ENCODE data around the gene ARVCF. TPM values are rescaled to one million over a fixed set of nuclear protein-coding genes. Genes with fewer than 3 reads are reported as not detected.

The ARVCF gene
- total and polyA plus RNA-seq, 2 experiments from 2014 or later = 1.1 to 4.0 TPM

DNA sequence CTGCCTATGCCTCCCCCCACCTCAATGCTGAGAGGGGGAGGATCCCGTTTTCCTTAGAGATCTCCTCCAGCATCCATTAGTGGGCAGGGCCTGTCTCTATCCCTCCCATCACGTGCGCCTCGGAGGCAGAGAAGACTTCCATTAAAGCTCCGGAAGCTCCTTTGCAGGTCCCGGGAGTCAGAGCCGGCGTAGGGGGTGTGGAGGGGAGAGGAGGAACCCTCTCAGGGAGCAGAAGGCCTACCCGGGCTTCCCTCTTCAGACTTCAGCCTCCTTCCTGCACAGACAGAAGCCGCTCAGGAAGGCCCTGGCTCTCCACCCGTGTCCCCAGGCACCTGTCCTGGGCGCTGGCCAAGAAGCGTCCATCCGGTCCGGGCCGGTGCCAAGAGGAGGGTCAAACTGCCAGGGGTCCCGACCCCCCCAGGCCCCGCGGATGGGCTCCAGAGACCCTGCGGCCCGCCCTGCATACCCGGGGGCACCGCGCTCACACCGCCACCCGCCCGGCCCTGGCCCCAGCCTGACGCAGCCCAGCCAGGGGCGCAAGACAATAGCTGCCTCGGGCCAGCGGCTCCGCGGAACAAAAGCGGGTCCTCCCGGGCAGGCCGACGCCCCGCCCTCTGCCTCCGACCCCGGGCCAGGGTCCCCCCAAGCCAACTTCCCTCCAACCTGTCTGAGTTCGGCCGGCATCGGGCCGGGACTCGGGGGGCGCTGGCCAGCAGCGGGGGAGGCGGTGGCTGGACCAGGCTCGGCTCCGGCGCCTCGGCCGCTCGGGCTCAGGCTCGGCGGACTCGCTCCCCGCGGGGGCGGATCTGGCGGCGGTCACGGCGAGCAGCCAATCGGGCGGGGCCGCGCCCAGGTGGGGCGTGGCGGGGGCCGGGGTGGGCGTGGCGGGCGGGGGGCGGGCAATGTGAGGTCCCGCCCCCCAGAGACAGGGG lies 29.9 kb downstream of the ARVCF start:
- no peaks in the 10 kb centered on the region for H3K27me3 ChIP-seq (replicated peaks; ENCODE audit: insufficient read depth)
- DNase-seq = peak; percentile 93

DNA sequence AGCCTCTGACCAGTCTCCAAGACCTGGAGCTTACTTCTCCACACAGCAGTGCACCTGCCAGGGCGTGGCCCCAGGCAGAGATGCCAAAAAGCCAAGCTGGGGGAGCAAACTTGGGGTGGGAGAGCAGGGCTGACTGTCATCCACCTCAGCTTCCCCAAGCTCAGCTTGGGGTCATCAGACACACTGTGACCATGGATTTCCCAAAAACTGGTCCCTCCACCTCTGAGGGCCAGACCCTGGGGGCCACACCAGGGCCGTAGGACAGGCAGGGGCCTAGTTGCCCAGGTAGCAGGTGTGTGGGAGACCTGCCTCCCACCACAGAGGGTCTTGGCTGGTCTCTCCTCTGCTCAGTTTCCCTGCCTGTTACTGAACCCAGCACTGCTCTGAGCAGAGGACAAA lies 30.6 kb downstream of the ARVCF start:
- Histone ChIP-seq H3F3A (ENCODE audit: insufficient read depth) (no peaks in the 10 kb centered on the region), H3K4me1 (ENCODE audit: insufficient read depth) (peaks cover 7% of the 10 kb centered on the region), H2AFZ (peak overlapping the region; percentile 82; the same call in 1 of the 2 replicates), H3K27ac (no peak overlapping the region), H3K79me2 (ENCODE audit: insufficient read depth) (no peaks in the 10 kb centered on the region), H3K9ac (peak overlapping the region; percentile 73; the same call in 1 of the 2 replicates), H3K27me3 (replicated peaks; ENCODE audit: insufficient read depth) (no peaks in the 10 kb centered on the region), H4K20me1 (ENCODE audit: insufficient read depth) (no peaks in the 10 kb centered on the region), H3K4me3 (peak overlapping the region; percentile 77; the same call in 1 of the 2 replicates), H3K4me2 (ENCODE audit: unreplicated experiment) (peak overlapping the region; percentile 89), H3K9me3 (ENCODE audit: low read depth) (no peaks in the 10 kb centered on the region), H3K9me2 (ENCODE audit: insufficient read depth) (no peaks in the 10 kb centered on the region), H3K36me3 (ENCODE audit: low read depth) (no peaks in the 10 kb centered on the region)
- WGBS, 2 experiments (ENCODE audit: low coverage in 1 of 2, low lambda C conversion rate in 2 of 2, missing lambda C conversion rate in 2 of 2) = 53 to 68% methylated on average over 2 of the region's 2 CpGs
- TF ChIP-seq EZH2 (IDR thresholded peaks at IDR 0.05; ENCODE audit: insufficient read depth, poor library complexity, severe bottlenecking) (no peak), EZH2phosphoT487 (IDR thresholded peaks at IDR 0.05; ENCODE audit: insufficient read depth, low read depth) (no peak)
- in situ Hi-C loops (cut with MboI) = loop anchor here (25.0 kb wide), 1 partner anchor 301 kb away; no protein-coding TSS in a partner anchor
- no peak for DNase-seq

More for the DNA sequence above, 29.9 kb downstream of the ARVCF start:
- Histone ChIP-seq H3K9ac (peak overlapping the region; percentile 73), H3K4me3 (peak overlapping the region; percentile 77), H4K20me1 (ENCODE audit: insufficient read depth) (no peaks in the 10 kb centered on the region), H3K4me1 (ENCODE audit: insufficient read depth) (peaks cover 7% of the 10 kb centered on the region), H3K27ac (no peak overlapping the region), H3K4me2 (ENCODE audit: unreplicated experiment) (peak overlapping the region; percentile 89), H3K9me2 (ENCODE audit: insufficient read depth) (no peaks in the 10 kb centered on the region), H3K9me3 (ENCODE audit: low read depth) (no peaks in the 10 kb centered on the region), H3K36me3 (ENCODE audit: low read depth) (no peaks in the 10 kb centered on the region), H3K79me2 (ENCODE audit: insufficient read depth) (no peaks in the 10 kb centered on the region), H3F3A (ENCODE audit: insufficient read depth) (no peaks in the 10 kb centered on the region), H2AFZ (peak overlapping the region; percentile 82)
- TF ChIP-seq EZH2phosphoT487 (IDR thresholded peaks at IDR 0.05; ENCODE audit: insufficient read depth, low read depth) (no peak), EZH2 (IDR thresholded peaks at IDR 0.05; ENCODE audit: insufficient read depth, poor library complexity, severe bottlenecking) (no peak)
- in situ Hi-C loops (cut with MboI) = loop anchor here (25.0 kb wide), 1 partner anchor 301 kb away; no protein-coding TSS in a partner anchor
- WGBS, 2 experiments (ENCODE audit: low coverage in 1 of 2, low lambda C conversion rate in 2 of 2, missing lambda C conversion rate in 2 of 2) = 3 to 7% methylated on average over 23 to 62 of the region's 76 CpGs

DNA sequence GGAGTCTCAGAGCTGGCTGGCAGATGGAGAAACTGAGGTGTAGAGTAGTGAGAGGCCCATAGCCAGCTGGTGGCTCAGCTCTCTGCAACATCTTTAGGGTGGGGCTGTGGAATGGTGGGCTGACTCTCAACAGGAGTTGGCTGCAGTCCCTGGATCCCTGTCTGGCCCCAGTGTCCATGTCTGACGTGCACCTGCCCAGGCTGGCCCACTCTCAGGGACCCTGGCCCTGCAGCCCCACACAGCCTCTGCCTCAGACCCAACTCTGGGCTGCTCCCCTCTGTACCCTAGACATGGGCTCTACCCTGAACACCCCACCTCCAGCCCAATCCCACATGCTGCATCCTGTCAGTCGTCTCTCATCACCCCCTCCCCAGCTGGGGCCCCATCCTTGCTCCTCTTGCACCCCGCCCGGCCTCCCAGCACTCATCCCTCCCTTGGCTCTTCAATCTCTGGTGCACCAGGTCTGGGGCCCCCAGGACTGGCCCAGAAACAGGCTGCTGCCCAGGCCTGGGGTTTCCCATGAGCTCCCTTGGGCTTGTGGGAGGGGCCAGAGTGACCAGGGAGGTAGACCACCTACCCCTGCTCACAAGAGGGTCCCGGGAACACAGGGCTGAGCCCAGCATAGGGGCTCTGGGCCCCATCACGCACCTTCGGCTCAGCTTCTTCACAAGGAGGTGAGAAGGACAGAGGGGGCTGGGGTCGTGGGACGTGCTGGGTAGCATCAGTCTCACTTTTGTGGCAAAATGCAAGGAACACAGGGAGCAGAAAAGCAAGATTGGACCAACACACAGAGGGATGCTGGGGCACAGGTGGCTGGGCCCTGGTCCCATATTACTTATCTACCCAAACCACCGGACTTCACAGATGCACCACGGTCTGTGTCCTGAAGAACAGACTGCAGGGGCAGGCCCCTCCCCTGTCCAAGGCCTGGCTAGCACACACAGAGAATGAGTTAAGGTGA lies 31.5 kb downstream of the ARVCF start:
- in situ Hi-C loops (cut with MboI) = loop anchor here (25.0 kb wide), 1 partner anchor 302 kb away; no protein-coding TSS in a partner anchor
- Histone ChIP-seq H3K27me3 (replicated peaks; ENCODE audit: insufficient read depth) (no peaks in the 10 kb centered on the region), H4K20me1 (ENCODE audit: insufficient read depth) (no peaks in the 10 kb centered on the region), H3K9ac (no peak overlapping the region), H3K27ac (no peak overlapping the region), H3K9me2 (ENCODE audit: insufficient read depth) (no peaks in the 10 kb centered on the region), H3K79me2 (ENCODE audit: insufficient read depth) (no peaks in the 10 kb centered on the region), H3K4me2 (ENCODE audit: unreplicated experiment) (no peak overlapping the region), H3F3A (ENCODE audit: insufficient read depth) (no peaks in the 10 kb centered on the region), H3K4me3 (no peak overlapping the region), H3K9me3 (ENCODE audit: low read depth) (no peaks in the 10 kb centered on the region), H2AFZ (no peak overlapping the region), H3K4me1 (ENCODE audit: insufficient read depth) (peaks cover 7% of the 10 kb centered on the region), H3K36me3 (ENCODE audit: low read depth) (no peaks in the 10 kb centered on the region)
- DNase-seq = no peak
- TF ChIP-seq EZH2 (IDR thresholded peaks at IDR 0.05; ENCODE audit: insufficient read depth, poor library complexity, severe bottlenecking) (no peak), EZH2phosphoT487 (IDR thresholded peaks at IDR 0.05; ENCODE audit: insufficient read depth, low read depth) (no peak)
- WGBS, 2 experiments (ENCODE audit: low coverage in 1 of 2, low lambda C conversion rate in 2 of 2, missing lambda C conversion rate in 2 of 2) = 88 to 90% methylated on average over 11 of the region's 11 CpGs
